Stomach (tissue), 9 donors: Measurements from ENCODE around the gene ADCY9. TPM values are rescaled to one million over a fixed set of nuclear protein-coding genes. Genes with fewer than 3 reads are reported as not detected.

ENCODE experiments used
- DNase-seq, 2 donors: peaks; one replicate each; pipeline versions ENCODE4 v3.0.0 to v3.0.0-alpha.2; 2013 to 2019
- H3K27ac ChIP-seq, 5 donors: fragments of 200-600 bp in 4 of 5; sonication (generic) in 4 of 5; one replicate each; pipeline ENCODE4 v1.5.1; 2013 to 2019; ENCODE audit warnings: mild to moderate bottlenecking in 1 of 5, moderate library complexity in 1 of 5
- H3K27me3 ChIP-seq, 3 donors: fragments of 200-600 bp; sonication (generic); one replicate each; pipeline ENCODE4 v1.5.1; 2017 to 2019; ENCODE audit warnings: mixed run types in 1 of 3
- H3K36me3 ChIP-seq, 4 donors: fragments of 200-600 bp; sonication (generic); 1 replicate in 3 of 4; 2 replicates in 1 of 4; pipeline ENCODE4 v1.5.1; 2016 to 2019
- H3K4me1 ChIP-seq, 4 donors: fragments of 200-600 bp; sonication (generic); one replicate each; pipeline ENCODE4 v1.5.1; 2016 to 2019
- H3K4me3 ChIP-seq, 4 donors: fragments of 200-600 bp; sonication (generic) in 3 of 4; one replicate each; pipeline ENCODE4 v1.5.1; 2016 to 2019; ENCODE audit warnings: mild to moderate bottlenecking in 1 of 4
- H3K9me3 ChIP-seq, 4 donors: fragments of 200-600 bp; sonication (generic); one replicate each; pipeline ENCODE4 v1.5.1; 2016 to 2019
- CTCF ChIP-seq, 7 experiments: fragments of 450-650 bp in 4 of 7; fragments of 200-600 bp in 3 of 7; sonication (generic) in 3 of 7; IDR thresholded peaks; one replicate each; pipeline ENCODE4 v1.5.1; 2016 to 2019; ENCODE audit warnings: antibody characterized with exemption in 7 of 7, control low read depth in 2 of 7, mild to moderate bottlenecking in 1 of 7
- EP300 ChIP-seq: sonication (generic); formaldehyde crosslinking; IDR thresholded peaks from one replicate; pipeline ENCODE4 v1.6.1; 2017; ENCODE audit warnings: antibody characterized with exemption
- POLR2A ChIP-seq, 4 donors: fragments of 450-650 bp; IDR thresholded peaks; one replicate each; pipeline ENCODE4 v1.6.1; 2016; ENCODE audit warnings: antibody characterized with exemption in 4 of 4, control low read depth in 2 of 4, mild to moderate bottlenecking in 1 of 4, moderate library complexity in 1 of 4
- POLR2AphosphoS5 ChIP-seq, 3 donors: sonication (generic); formaldehyde crosslinking; IDR thresholded peaks; one replicate each; pipeline ENCODE4 v1.6.1; 2016; ENCODE audit warnings: antibody characterized with exemption in 3 of 3
- WGBS, 5 donors: extraction: QIAGEN DNeasy Blood & Tissue Kit in 3 of 5; methylation state at CpG; one replicate each; pipeline versions ENCODE4 v1.1.5 to v1.1.7; 2013 to 2018; 5-methylcytosine and 5-hydroxymethylcytosine counted together
- intact Hi-C: fragments of 100-400 bp; cut with DNase I; formaldehyde crosslinking; loops from one replicate; pipeline ENCODE4 v1.15.1; 2023; ENCODE audit warnings: low total_unique reads
- polyA plus RNA-seq, 3 donors: library from polyadenylated mRNA; stranded (reverse); fragments of 200-250 nt; gene quantifications; one replicate each; pipeline ENCODE4 v1.2.3, GENCODE V29; 2013
- total RNA-seq, 5 donors: library from RNA; depleted of rRNA; stranded (reverse); fragments of >200 nt; gene quantifications; one replicate each; pipeline versions ENCODE4 v1.1.0 to v1.2.3, GENCODE V29; 2014 to 2016
- donor health status: healthy with polysubstance abuse.
- donor health status: Bipolar disorder and iron deficiency.
- donor health status: healthy.

Gene ADCY9
- total and polyA plus RNA-seq, 8 donors: 1.7 to 55.0 (median 12.9) TPM

GRCh38 chr16:3979070-3979469, 137.2 kb downstream of the ADCY9 start:
- no peak for DNase-seq
- H3K36me3 ChIP-seq: peaks cover 6 to 71% (median 65%) of the 10 kb centered on the region in 4 donors

GRCh38 chr16:3977376-3977775, 138.9 kb downstream of the ADCY9 start:
- intact Hi-C loops: no loop called here
- Histone ChIP-seq H3K9me3 (no peaks in the 10 kb centered on the region), H3K27ac (no peak overlapping the region), H3K27me3 (no peaks in the 10 kb centered on the region), H3K4me1 (peaks cover 0 to 11% (median 10%) of the 10 kb centered on the region in 4 donors), H3K4me3 (no peak overlapping the region), H3K36me3 (peaks cover 6 to 79% (median 66%) of the 10 kb centered on the region in 4 donors)
- no peak for DNase-seq
- 89 to 97% (median 90%) methylated on average over 17 to 26 of the region's 26 CpGs for WGBS, 5 donors
- TF ChIP-seq POLR2AphosphoS5 (IDR thresholded peaks at IDR 0.05) (no peak), EP300 (no peak), CTCF (IDR thresholded peaks at IDR 0.05) (no peak), POLR2A (IDR thresholded peaks at IDR 0.05) (no peak)

More at GRCh38 chr16:3979070-3979469, 137.2 kb downstream of the ADCY9 start:
- H3K4me1 ChIP-seq: peaks cover 0 to 22% (median 17%) of the 10 kb centered on the region in 4 donors
- intact Hi-C loops: no loop called here
- no peaks in the 10 kb centered on the region for H3K27me3 ChIP-seq
- H3K27ac ChIP-seq: no peak overlapping the region
- WGBS, 5 donors: 92 to 96% (median 95%) methylated on average over 20 to 25 of the region's 25 CpGs
- TF ChIP-seq POLR2A (IDR thresholded peaks at IDR 0.05) (no peak), EP300 (no peak), POLR2AphosphoS5 (IDR thresholded peaks at IDR 0.05) (no peak), CTCF (IDR thresholded peaks at IDR 0.05) (no peak)
- no peaks in the 10 kb centered on the region for H3K9me3 ChIP-seq
- no peak overlapping the region for H3K4me3 ChIP-seq

- Histone ChIP-seq H3K27me3 (no peaks in the 10 kb centered on the region), H3K4me3 (no peak overlapping the region), H3K4me1 (no peaks in the 10 kb centered on the region), H3K27ac (no peak overlapping the region), H3K9me3 (no peaks in the 10 kb centered on the region), H3K36me3 (peaks cover 6 to 89% (median 67%) of the 10 kb centered on the region in 4 donors)
- intact Hi-C loops: no loop called here
- TF ChIP-seq POLR2A (IDR thresholded peaks at IDR 0.05) (no peak), POLR2AphosphoS5 (IDR thresholded peaks at IDR 0.05) (no peak), EP300 (no peak), CTCF (IDR thresholded peaks at IDR 0.05) (no peak)
- no peak for DNase-seq
- 84 to 90% (median 89%) methylated on average over 8 of the region's 8 CpGs for WGBS, 5 donors
Measured at GRCh38 chr16:3974751-3975150, 141.5 kb downstream of the ADCY9 start.

- Histone ChIP-seq H3K27me3 (no peaks in the 10 kb centered on the region), H3K27ac (no peak overlapping the region), H3K4me3 (no peak overlapping the region), H3K9me3 (no peaks in the 10 kb centered on the region), H3K36me3 (peaks cover 0 to 62% (median 40%) of the 10 kb centered on the region in 4 donors), H3K4me1 (no peaks in the 10 kb centered on the region)
- DNase-seq: no peak
- WGBS, 5 donors: 64 to 81% (median 69%) methylated on average over 3 to 8 of the region's 8 CpGs
- no peak for TF ChIP-seq POLR2A (IDR thresholded peaks at IDR 0.05)
- no peak for TF ChIP-seq CTCF (IDR thresholded peaks at IDR 0.05)
- TF ChIP-seq POLR2AphosphoS5 (IDR thresholded peaks at IDR 0.05): no peak
- TF ChIP-seq EP300: no peak
- intact Hi-C loops: no loop called here
Measured at GRCh38 chr16:3971706-3972105, 144.5 kb downstream of the ADCY9 start.
